HG03442 (cell line): ENCODE data around the gene EFL1.

Source experiments
- ATAC-seq: cut with Tn5 transposase; IDR thresholded peaks from one replicate; pipeline ENCODE4 v1.9.1; 2021; ENCODE audit warnings: mild to moderate bottlenecking, moderate library complexity; ENCODE audit not compliant: unreplicated experiment

The EFL1 gene

GRCh38 chr15:82093325-82093724, 169.2 kb downstream of the EFL1 start:
- ATAC-seq, result no peak

GRCh38 chr15:82091636-82092140, 170.8 kb downstream of the EFL1 start:
- ATAC-seq, result no peak

- no peak for ATAC-seq
Observed at GRCh38 chr15:82086243-82086995, 176.1 kb downstream of the EFL1 start.

- no peak for ATAC-seq
Observed at GRCh38 chr15:82081914-82082762, 180.4 kb downstream of the EFL1 start.

GRCh38 chr15:82080774-82081173, 181.8 kb downstream of the EFL1 start:
- no peak for ATAC-seq
